ENCODE data around the gene NRN1.
"Not testable (repeated sequence)": the region's sequence is repeated elsewhere in the genome, so short reads cannot be mapped to it uniquely, and the experiment has no call there.

Gene NRN1

GRCh38 chr6:6022841-6023240, 16.1 kb upstream of the NRN1 start:
- not testable (repeated sequence) for H3K4me1 ChIP-seq (ENCODE audit: control insufficient read depth, insufficient read depth, low read length, poor library complexity, severe bottlenecking); H3K4me3 ChIP-seq (ENCODE audit: insufficient read depth, low read depth, low read length, poor library complexity, severe bottlenecking); H3K36me3 ChIP-seq (ENCODE audit: control insufficient read depth, insufficient read depth, low read length); H3K27ac ChIP-seq (ENCODE audit: insufficient read depth, low read length, poor library complexity, severe bottlenecking); H3K9me3 ChIP-seq (ENCODE audit: control insufficient read depth, low read length); DNase-seq
- H3K27me3 ChIP-seq (replicated peaks; ENCODE audit: control insufficient read depth, insufficient read depth, low read length, poor library complexity, severe bottlenecking) = peaks cover 19% of the 10 kb centered on the region

DNA sequence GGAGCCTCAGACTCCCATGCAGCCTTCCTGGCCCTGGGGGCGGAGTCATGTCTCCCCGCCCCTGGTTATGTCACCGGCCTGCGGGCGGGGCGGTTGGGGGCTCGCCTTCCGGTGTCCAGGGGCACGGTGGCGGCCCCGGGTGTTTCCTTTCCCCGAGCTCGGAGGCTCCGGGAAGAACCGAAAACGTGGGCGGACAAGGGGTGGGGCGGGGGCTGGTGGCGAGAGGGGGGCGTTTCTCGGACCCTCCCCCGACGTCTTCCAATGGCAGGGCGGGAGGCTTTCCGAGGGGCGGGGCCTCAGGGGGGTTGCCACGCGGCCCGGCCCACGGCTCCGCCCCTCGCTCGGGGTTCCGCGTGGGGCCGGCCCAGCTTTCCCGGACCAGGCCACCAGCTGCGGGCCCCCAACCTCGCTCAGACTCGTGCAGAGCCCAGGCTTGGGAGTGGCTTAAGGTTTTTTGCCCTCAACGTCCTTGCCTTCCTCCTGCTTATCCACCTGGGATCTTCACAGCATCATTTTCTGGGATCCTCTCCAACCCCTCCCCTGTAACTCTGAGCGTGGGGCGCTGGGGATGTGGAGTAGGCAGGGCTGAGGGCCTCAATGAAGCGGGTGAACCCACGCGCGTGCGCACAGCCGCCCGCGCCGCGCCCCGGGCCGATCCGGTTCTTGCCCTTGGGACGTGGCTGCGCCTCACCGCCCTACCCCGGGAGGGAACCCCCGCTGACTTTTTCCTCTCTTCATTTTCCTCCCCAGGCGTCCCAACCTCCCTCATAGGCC, 2.1 kb upstream of the NRN1 start:
- peaks cover 39% of the 10 kb centered on the region for H3K4me1 ChIP-seq (ENCODE audit: control insufficient read depth, insufficient read depth, low read length, poor library complexity, severe bottlenecking)
- peak overlapping the region; percentile 41 for H3K4me3 ChIP-seq (ENCODE audit: insufficient read depth, low read depth, low read length, poor library complexity, severe bottlenecking)
- H3K27me3 ChIP-seq (replicated peaks; ENCODE audit: control insufficient read depth, insufficient read depth, low read length, poor library complexity, severe bottlenecking) = peaks cover 53% of the 10 kb centered on the region
- DNase-seq = no peak
- no peaks in the 10 kb centered on the region for H3K9me3 ChIP-seq (ENCODE audit: control insufficient read depth, low read length)
- no peak overlapping the region for H3K27ac ChIP-seq (ENCODE audit: insufficient read depth, low read length, poor library complexity, severe bottlenecking)
- no peaks in the 10 kb centered on the region for H3K36me3 ChIP-seq (ENCODE audit: control insufficient read depth, insufficient read depth, low read length)

- peaks cover 45% of the 10 kb centered on the region for H3K4me1 ChIP-seq (ENCODE audit: control insufficient read depth, insufficient read depth, low read length, poor library complexity, severe bottlenecking)
These were observed 1.4 kb upstream of the NRN1 start for GRCh38 chr6:6008089-6008647.

GRCh38 chr6:6007366-6008088, 802 bp upstream of the NRN1 start:
- Histone ChIP-seq H3K9me3 (ENCODE audit: control insufficient read depth, low read length) (no peaks in the 10 kb centered on the region), H3K27ac (ENCODE audit: insufficient read depth, low read length, poor library complexity, severe bottlenecking) (no peak overlapping the region), H3K4me1 (ENCODE audit: control insufficient read depth, insufficient read depth, low read length, poor library complexity, severe bottlenecking) (peaks cover 52% of the 10 kb centered on the region), H3K27me3 (replicated peaks; ENCODE audit: control insufficient read depth, insufficient read depth, low read length, poor library complexity, severe bottlenecking) (peaks cover 66% of the 10 kb centered on the region), H3K36me3 (ENCODE audit: control insufficient read depth, insufficient read depth, low read length) (no peaks in the 10 kb centered on the region), H3K4me3 (ENCODE audit: insufficient read depth, low read depth, low read length, poor library complexity, severe bottlenecking) (peak overlapping the region; percentile 48)
- no peak for DNase-seq

More at GRCh38 chr6:6008089-6008647, 1.4 kb upstream of the NRN1 start:
- Histone ChIP-seq H3K4me3 (ENCODE audit: insufficient read depth, low read depth, low read length, poor library complexity, severe bottlenecking) (peak overlapping the region; percentile 48), H3K27ac (ENCODE audit: insufficient read depth, low read length, poor library complexity, severe bottlenecking) (no peak overlapping the region), H3K36me3 (ENCODE audit: control insufficient read depth, insufficient read depth, low read length) (no peaks in the 10 kb centered on the region), H3K27me3 (replicated peaks; ENCODE audit: control insufficient read depth, insufficient read depth, low read length, poor library complexity, severe bottlenecking) (peaks cover 60% of the 10 kb centered on the region), H3K9me3 (ENCODE audit: control insufficient read depth, low read length) (no peaks in the 10 kb centered on the region)
- no peak for DNase-seq

DNA sequence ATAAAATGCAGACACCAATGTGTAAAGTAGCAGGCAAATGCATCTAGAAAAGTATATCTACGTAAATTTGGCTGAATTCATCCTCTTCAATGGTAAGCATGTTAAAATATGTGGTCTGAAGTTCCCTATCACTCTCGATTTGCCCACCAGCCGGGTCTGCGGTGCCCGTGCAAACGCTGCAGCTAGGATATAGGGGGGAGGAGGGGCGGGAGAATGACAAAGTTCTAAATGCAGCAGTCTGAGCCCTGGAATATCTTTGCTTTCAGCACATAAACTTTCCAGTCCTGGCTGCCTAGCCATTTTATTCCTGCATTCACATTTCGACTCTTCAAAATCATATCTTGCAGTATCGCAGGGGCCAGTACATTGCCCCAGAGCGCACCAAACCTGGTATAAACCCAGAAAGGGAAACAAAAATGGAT, 708 bp downstream of the NRN1 start:
- Histone ChIP-seq H3K9me3 (ENCODE audit: control insufficient read depth, low read length) (no peaks in the 10 kb centered on the region), H3K4me3 (ENCODE audit: insufficient read depth, low read depth, low read length, poor library complexity, severe bottlenecking) (no peak overlapping the region), H3K27me3 (replicated peaks; ENCODE audit: control insufficient read depth, insufficient read depth, low read length, poor library complexity, severe bottlenecking) (peaks cover 79% of the 10 kb centered on the region), H3K4me1 (ENCODE audit: control insufficient read depth, insufficient read depth, low read length, poor library complexity, severe bottlenecking) (peaks cover 58% of the 10 kb centered on the region), H3K36me3 (ENCODE audit: control insufficient read depth, insufficient read depth, low read length) (no peaks in the 10 kb centered on the region), H3K27ac (ENCODE audit: insufficient read depth, low read length, poor library complexity, severe bottlenecking) (no peak overlapping the region)
- DNase-seq = no peak

DNA sequence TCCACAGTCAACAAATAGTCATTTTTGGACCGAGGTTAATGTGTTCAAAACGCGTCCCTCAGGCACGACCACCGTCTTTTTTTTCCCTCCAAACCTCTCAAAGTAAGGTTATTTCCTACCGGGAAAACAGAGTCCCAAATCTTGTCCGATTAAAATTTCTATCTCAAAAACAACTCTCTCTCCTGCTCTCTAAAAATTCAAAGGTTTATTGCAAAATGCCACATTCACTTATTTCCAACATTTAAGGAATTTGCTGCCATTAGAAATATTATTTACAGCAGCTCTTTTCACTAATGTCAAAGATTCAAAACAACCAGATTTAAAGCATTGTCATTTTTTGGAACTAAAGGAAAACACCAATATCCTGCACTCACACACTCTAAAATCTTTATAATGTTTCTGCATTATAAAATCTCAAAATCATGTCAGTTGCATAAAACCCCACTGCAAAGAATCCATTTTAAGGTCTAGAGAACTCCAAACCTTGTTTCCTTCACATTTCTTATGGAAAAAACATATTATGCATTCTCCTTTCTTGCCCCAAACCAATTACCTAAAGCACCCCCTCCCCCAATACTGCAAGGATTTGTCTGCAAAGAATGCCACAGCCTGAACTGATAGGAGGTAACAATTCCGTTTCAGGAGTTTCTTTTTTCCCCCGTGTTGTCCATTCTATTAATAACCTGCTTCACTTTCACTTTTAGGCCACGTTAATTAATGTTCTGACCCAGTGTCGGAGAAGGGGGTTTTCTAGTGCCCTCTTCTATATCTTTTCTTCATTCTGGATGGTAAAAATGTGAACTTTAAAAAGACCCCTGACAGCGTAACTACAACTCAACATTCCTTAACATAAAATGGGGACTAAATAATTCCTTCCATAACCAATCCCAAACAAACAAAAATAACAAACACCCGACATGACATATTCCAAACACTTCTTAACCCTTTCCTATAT, 1.4 kb downstream of the NRN1 start:
- Histone ChIP-seq H3K36me3 (ENCODE audit: control insufficient read depth, insufficient read depth, low read length) (no peaks in the 10 kb centered on the region), H3K27me3 (replicated peaks; ENCODE audit: control insufficient read depth, insufficient read depth, low read length, poor library complexity, severe bottlenecking) (peaks cover 85% of the 10 kb centered on the region), H3K4me1 (ENCODE audit: control insufficient read depth, insufficient read depth, low read length, poor library complexity, severe bottlenecking) (peaks cover 60% of the 10 kb centered on the region), H3K9me3 (ENCODE audit: control insufficient read depth, low read length) (no peaks in the 10 kb centered on the region), H3K27ac (ENCODE audit: insufficient read depth, low read length, poor library complexity, severe bottlenecking) (no peak overlapping the region), H3K4me3 (ENCODE audit: insufficient read depth, low read depth, low read length, poor library complexity, severe bottlenecking) (no peak overlapping the region)
- no peak for DNase-seq

GRCh38 chr6:6004390-6004995, 2.2 kb downstream of the NRN1 start:
- Histone ChIP-seq H3K4me3 (ENCODE audit: insufficient read depth, low read depth, low read length, poor library complexity, severe bottlenecking) (peak overlapping the region; percentile 55), H3K4me1 (ENCODE audit: control insufficient read depth, insufficient read depth, low read length, poor library complexity, severe bottlenecking) (peaks cover 68% of the 10 kb centered on the region), H3K36me3 (ENCODE audit: control insufficient read depth, insufficient read depth, low read length) (no peaks in the 10 kb centered on the region), H3K27me3 (replicated peaks; ENCODE audit: control insufficient read depth, insufficient read depth, low read length, poor library complexity, severe bottlenecking) (peaks cover 93% of the 10 kb centered on the region), H3K27ac (ENCODE audit: insufficient read depth, low read length, poor library complexity, severe bottlenecking) (no peak overlapping the region), H3K9me3 (ENCODE audit: control insufficient read depth, low read length) (no peaks in the 10 kb centered on the region)
- no peak for DNase-seq

GRCh38 chr6:6003621-6004366, 2.9 kb downstream of the NRN1 start:
- H3K27ac ChIP-seq (ENCODE audit: insufficient read depth, low read length, poor library complexity, severe bottlenecking) = no peak overlapping the region
- H3K36me3 ChIP-seq (ENCODE audit: control insufficient read depth, insufficient read depth, low read length) = no peaks in the 10 kb centered on the region
- H3K27me3 ChIP-seq (replicated peaks; ENCODE audit: control insufficient read depth, insufficient read depth, low read length, poor library complexity, severe bottlenecking) = peaks cover 97% of the 10 kb centered on the region
- peaks cover 71% of the 10 kb centered on the region for H3K4me1 ChIP-seq (ENCODE audit: control insufficient read depth, insufficient read depth, low read length, poor library complexity, severe bottlenecking)
- DNase-seq = no peak
- H3K4me3 ChIP-seq (ENCODE audit: insufficient read depth, low read depth, low read length, poor library complexity, severe bottlenecking) = peak overlapping the region; percentile 55
- H3K9me3 ChIP-seq (ENCODE audit: control insufficient read depth, low read length) = no peaks in the 10 kb centered on the region
